ENCODE measurements around the gene WDFY4. TPM values are rescaled to one million over a fixed set of nuclear protein-coding genes. Genes with fewer than 3 reads are reported as not detected.

Gene WDFY4
- total and polyA plus RNA-seq, 4 donors = 4.6 to 26.9 (median 13.5) TPM

GRCh38 chr10:48762064-48763042, 77.7 kb downstream of the WDFY4 start:
- ATAC-seq (ENCODE audit: insufficient read depth, low FRiP score) (no peak), DNase-seq (no peak)
- TF ChIP-seq CTCF (IDR thresholded peaks at IDR 0.05; ENCODE audit: control extremely low read depth, extremely low read depth) = no peak
- WGBS, 2 donors = 92 to 97% methylated on average over 6 of the region's 6 CpGs
- Histone ChIP-seq H3K4me1 (ENCODE audit: control insufficient read depth in 5 of 5, insufficient read depth in 5 of 5, low read length in 5 of 5) (peaks cover 0 to 2% (median 0%) of the 10 kb centered on the region in 5 donors), H3K27me3 (ENCODE audit: control insufficient read depth in 3 of 3, insufficient read depth in 3 of 3, low read length in 2 of 3) (no peaks in the 10 kb centered on the region), H3K4me3 (no peak overlapping the region), H3K9me3 (ENCODE audit: control insufficient read depth in 4 of 4, insufficient read depth in 3 of 4, low read length in 3 of 4) (no peaks in the 10 kb centered on the region), H3K9ac (ENCODE audit: insufficient read depth in 1 of 2, low read length in 2 of 2) (no peak overlapping the region), H3K36me3 (ENCODE audit: control insufficient read depth in 4 of 4, insufficient read depth in 4 of 4, low read length in 4 of 4) (no peaks in the 10 kb centered on the region), H3K27ac (ENCODE audit: low read depth in 1 of 2, low read length in 1 of 2) (no peak overlapping the region)

GRCh38 chr10:48763403-48763965, 78.8 kb downstream of the WDFY4 start:
- 90% methylated on average over 5 of the region's 5 CpGs for whole genome bisulfite sequencing, 2 donors
- Histone ChIP-seq H3K9ac (ENCODE audit: insufficient read depth in 1 of 2, low read length in 2 of 2) (no peak overlapping the region), H3K27me3 (ENCODE audit: control insufficient read depth in 3 of 3, insufficient read depth in 3 of 3, low read length in 2 of 3) (no peaks in the 10 kb centered on the region), H3K27ac (ENCODE audit: low read depth in 1 of 2, low read length in 1 of 2) (no peak overlapping the region), H3K36me3 (ENCODE audit: control insufficient read depth in 4 of 4, insufficient read depth in 4 of 4, low read length in 4 of 4) (no peaks in the 10 kb centered on the region), H3K9me3 (ENCODE audit: control insufficient read depth in 4 of 4, insufficient read depth in 3 of 4, low read length in 3 of 4) (no peaks in the 10 kb centered on the region), H3K4me3 (no peak overlapping the region), H3K4me1 (ENCODE audit: control insufficient read depth in 5 of 5, insufficient read depth in 5 of 5, low read length in 5 of 5) (peaks cover 0 to 2% (median 0%) of the 10 kb centered on the region in 5 donors)
- ATAC-seq (ENCODE audit: insufficient read depth, low FRiP score) = no peak
- no peak for TF ChIP-seq CTCF (IDR thresholded peaks at IDR 0.05; ENCODE audit: control extremely low read depth, extremely low read depth)
- no peak for DNase-seq

- 82 to 87% methylated on average over 4 of the region's 4 CpGs for WGBS, 2 donors
Measured at GRCh38 chr10:48764486-48764885, 79.8 kb downstream of the WDFY4 start.

More at GRCh38 chr10:48764486-48764885, 79.8 kb downstream of the WDFY4 start:
- H3K4me1 ChIP-seq (ENCODE audit: control insufficient read depth in 5 of 5, insufficient read depth in 5 of 5, low read length in 5 of 5) = peaks cover 0 to 2% (median 0%) of the 10 kb centered on the region in 5 donors
- H3K27ac ChIP-seq (ENCODE audit: low read depth in 1 of 2, low read length in 1 of 2) = no peak overlapping the region
- no peak for ATAC-seq (ENCODE audit: insufficient read depth, low FRiP score)
- no peak for TF ChIP-seq CTCF (IDR thresholded peaks at IDR 0.05; ENCODE audit: control extremely low read depth, extremely low read depth)
- no peaks in the 10 kb centered on the region for H3K27me3 ChIP-seq (ENCODE audit: control insufficient read depth in 3 of 3, insufficient read depth in 3 of 3, low read length in 2 of 3)
- H3K4me3 ChIP-seq = no peak overlapping the region
- no peaks in the 10 kb centered on the region for H3K36me3 ChIP-seq (ENCODE audit: control insufficient read depth in 4 of 4, insufficient read depth in 4 of 4, low read length in 4 of 4)
- H3K9me3 ChIP-seq (ENCODE audit: control insufficient read depth in 4 of 4, insufficient read depth in 3 of 4, low read length in 3 of 4) = no peaks in the 10 kb centered on the region
- no peak overlapping the region for H3K9ac ChIP-seq (ENCODE audit: insufficient read depth in 1 of 2, low read length in 2 of 2)
- no peak for DNase-seq

Measured in lung (tissue), 12 donors.